GM12874 (cell line): ENCODE results near the gene ELOVL2.
A peak's percentile ranks its signal among the peaks of the same experiment; 100 is the strongest.

Experiments used
- TF ChIP-seq, protein P1 (sequence below): IDR thresholded peaks from 2 replicates; pipeline ENCODE4 v1.5.1; 2011; ENCODE audit warnings: low read depth, mild to moderate bottlenecking, control low read depth, low read length, moderate library complexity; ENCODE audit not compliant: insufficient read depth

ELOVL2 gene, protein sequence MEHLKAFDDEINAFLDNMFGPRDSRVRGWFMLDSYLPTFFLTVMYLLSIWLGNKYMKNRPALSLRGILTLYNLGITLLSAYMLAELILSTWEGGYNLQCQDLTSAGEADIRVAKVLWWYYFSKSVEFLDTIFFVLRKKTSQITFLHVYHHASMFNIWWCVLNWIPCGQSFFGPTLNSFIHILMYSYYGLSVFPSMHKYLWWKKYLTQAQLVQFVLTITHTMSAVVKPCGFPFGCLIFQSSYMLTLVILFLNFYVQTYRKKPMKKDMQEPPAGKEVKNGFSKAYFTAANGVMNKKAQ

GRCh38 chr6:11043961-11044711 lies at the start of gene ELOVL2:
Gene ELOVL2, minus strand, starts transcription at chr6:11044305. Its CDS starts 75 bp downstream, at chr6:11044230.
- TF ChIP-seq, protein P1, sequence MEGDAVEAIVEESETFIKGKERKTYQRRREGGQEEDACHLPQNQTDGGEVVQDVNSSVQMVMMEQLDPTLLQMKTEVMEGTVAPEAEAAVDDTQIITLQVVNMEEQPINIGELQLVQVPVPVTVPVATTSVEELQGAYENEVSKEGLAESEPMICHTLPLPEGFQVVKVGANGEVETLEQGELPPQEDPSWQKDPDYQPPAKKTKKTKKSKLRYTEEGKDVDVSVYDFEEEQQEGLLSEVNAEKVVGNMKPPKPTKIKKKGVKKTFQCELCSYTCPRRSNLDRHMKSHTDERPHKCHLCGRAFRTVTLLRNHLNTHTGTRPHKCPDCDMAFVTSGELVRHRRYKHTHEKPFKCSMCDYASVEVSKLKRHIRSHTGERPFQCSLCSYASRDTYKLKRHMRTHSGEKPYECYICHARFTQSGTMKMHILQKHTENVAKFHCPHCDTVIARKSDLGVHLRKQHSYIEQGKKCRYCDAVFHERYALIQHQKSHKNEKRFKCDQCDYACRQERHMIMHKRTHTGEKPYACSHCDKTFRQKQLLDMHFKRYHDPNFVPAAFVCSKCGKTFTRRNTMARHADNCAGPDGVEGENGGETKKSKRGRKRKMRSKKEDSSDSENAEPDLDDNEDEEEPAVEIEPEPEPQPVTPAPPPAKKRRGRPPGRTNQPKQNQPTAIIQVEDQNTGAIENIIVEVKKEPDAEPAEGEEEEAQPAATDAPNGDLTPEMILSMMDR = peak; percentile 75

GRCh38 chr6:11093376-11093625 lies 49.2 kb upstream of the ELOVL2 start:
- TF ChIP-seq, protein P1 = no peak

- TF ChIP-seq, protein P1 = no peak
These were observed 48.7 kb upstream of the ELOVL2 start for GRCh38 chr6:11092668-11093375.

DNA sequence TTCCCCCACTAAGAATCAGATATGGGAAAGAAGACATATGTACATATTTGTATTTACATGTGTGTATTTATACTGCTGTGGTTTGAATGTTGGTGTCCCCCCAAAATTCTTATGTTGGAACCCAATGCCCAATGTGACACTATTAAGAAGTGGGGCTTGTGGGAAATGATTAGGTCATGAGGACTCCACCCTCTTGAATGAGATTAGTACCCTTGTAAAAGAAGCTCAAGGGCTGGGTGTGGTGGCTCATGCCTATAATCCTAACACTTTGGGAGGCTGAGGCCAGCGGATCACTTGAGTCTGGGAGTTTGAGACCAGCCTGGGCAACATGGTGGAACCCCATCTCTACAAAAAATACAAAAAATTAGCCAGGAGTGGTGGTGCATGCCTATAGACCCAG lies 45.6 kb upstream of the ELOVL2 start:
- TF ChIP-seq, protein P1 = no peak

GRCh38 chr6:11085758-11086435 lies 41.8 kb upstream of the ELOVL2 start:
- TF ChIP-seq, protein P1 = no peak

GRCh38 chr6:11083956-11084355 lies 39.9 kb upstream of the ELOVL2 start:
- TF ChIP-seq, protein P1 = no peak

GRCh38 chr6:11083491-11083890 lies 39.4 kb upstream of the ELOVL2 start:
- TF ChIP-seq, protein P1 = no peak
